ENCODE data around the gene KRT2.

KRT2 gene

GRCh38 chr12:52627395-52628110, 24.5 kb downstream of the KRT2 start:
- no peak overlapping the region for H3K27ac ChIP-seq (ENCODE audit: low read length)
- H3K4me1 ChIP-seq (ENCODE audit: control insufficient read depth in 1 of 2, insufficient read depth in 2 of 2, low read length in 2 of 2): no peaks in the 10 kb centered on the region
- H3K27me3 ChIP-seq (ENCODE audit: low read depth, low read length): no peaks in the 10 kb centered on the region
- no peaks in the 10 kb centered on the region for H3K36me3 ChIP-seq (ENCODE audit: control insufficient read depth in 1 of 2, insufficient read depth in 2 of 2, low read length in 2 of 2)
- no peaks in the 10 kb centered on the region for H3K9me3 ChIP-seq (ENCODE audit: control insufficient read depth in 1 of 2, low read length in 2 of 2)
- no peak overlapping the region for H3K4me3 ChIP-seq (ENCODE audit: low read depth in 1 of 2, low read length in 2 of 2)

GRCh38 chr12:52622349-52622748, 29.7 kb downstream of the KRT2 start:
- H3K27me3 ChIP-seq (ENCODE audit: low read depth, low read length): no peaks in the 10 kb centered on the region
- H3K9me3 ChIP-seq (ENCODE audit: control insufficient read depth in 1 of 2, low read length in 2 of 2): no peaks in the 10 kb centered on the region
- no peaks in the 10 kb centered on the region for H3K4me1 ChIP-seq (ENCODE audit: control insufficient read depth in 1 of 2, insufficient read depth in 2 of 2, low read length in 2 of 2)
- no peaks in the 10 kb centered on the region for H3K36me3 ChIP-seq (ENCODE audit: control insufficient read depth in 1 of 2, insufficient read depth in 2 of 2, low read length in 2 of 2)
- no peak overlapping the region for H3K27ac ChIP-seq (ENCODE audit: low read length)
- no peak overlapping the region for H3K4me3 ChIP-seq (ENCODE audit: low read depth in 1 of 2, low read length in 2 of 2)

DNA sequence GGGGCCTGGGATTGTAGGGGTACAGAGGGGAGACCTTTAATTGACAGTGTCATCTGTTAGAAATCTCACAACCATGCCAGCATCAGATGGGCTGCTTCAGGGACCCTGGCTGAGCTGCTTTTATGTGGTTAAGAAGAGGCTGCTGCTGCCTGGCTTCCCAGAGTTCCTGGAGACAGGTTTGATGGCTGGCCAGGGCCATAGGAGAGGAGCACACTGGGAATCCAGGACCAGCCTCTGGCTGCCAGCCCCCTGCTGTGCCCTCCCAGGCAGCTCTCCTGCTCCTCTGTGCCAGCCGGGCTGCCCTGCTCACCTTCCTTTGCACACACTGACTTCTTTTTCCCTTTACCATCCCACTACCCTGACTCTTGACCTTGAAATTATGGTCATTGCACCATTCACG, 33.1 kb downstream of the KRT2 start:
- no peaks in the 10 kb centered on the region for H3K27me3 ChIP-seq (ENCODE audit: low read depth, low read length)
- no peaks in the 10 kb centered on the region for H3K9me3 ChIP-seq (ENCODE audit: control insufficient read depth in 1 of 2, low read length in 2 of 2)
- H3K27ac ChIP-seq (ENCODE audit: low read length): no peak overlapping the region
- no peak overlapping the region for H3K4me3 ChIP-seq (ENCODE audit: low read depth in 1 of 2, low read length in 2 of 2)
- no peaks in the 10 kb centered on the region for H3K36me3 ChIP-seq (ENCODE audit: control insufficient read depth in 1 of 2, insufficient read depth in 2 of 2, low read length in 2 of 2)
- H3K4me1 ChIP-seq (ENCODE audit: control insufficient read depth in 1 of 2, insufficient read depth in 2 of 2, low read length in 2 of 2): no peaks in the 10 kb centered on the region

- Histone ChIP-seq H3K36me3 (ENCODE audit: control insufficient read depth in 1 of 2, insufficient read depth in 2 of 2, low read length in 2 of 2) (no peaks in the 10 kb centered on the region), H3K4me3 (ENCODE audit: low read depth in 1 of 2, low read length in 2 of 2) (no peak within 1 kb of the TSS), H3K4me1 (ENCODE audit: control insufficient read depth in 1 of 2, insufficient read depth in 2 of 2, low read length in 2 of 2) (no peaks in the 10 kb centered on the region), H3K27ac (ENCODE audit: low read length) (no peak within 1 kb of the TSS), H3K27me3 (ENCODE audit: low read depth, low read length) (no peaks in the 10 kb centered on the region), H3K9me3 (ENCODE audit: control insufficient read depth in 1 of 2, low read length in 2 of 2) (no peaks in the 10 kb centered on the region)
These were observed 33.8 kb downstream of the KRT2 start, which contains the start of gene KRT73 for GRCh38 chr12:52618216-52618615. KRT73 (minus strand) TSS chr12:52618559; CDS start chr12:52618524, 35 bp downstream.

DNA sequence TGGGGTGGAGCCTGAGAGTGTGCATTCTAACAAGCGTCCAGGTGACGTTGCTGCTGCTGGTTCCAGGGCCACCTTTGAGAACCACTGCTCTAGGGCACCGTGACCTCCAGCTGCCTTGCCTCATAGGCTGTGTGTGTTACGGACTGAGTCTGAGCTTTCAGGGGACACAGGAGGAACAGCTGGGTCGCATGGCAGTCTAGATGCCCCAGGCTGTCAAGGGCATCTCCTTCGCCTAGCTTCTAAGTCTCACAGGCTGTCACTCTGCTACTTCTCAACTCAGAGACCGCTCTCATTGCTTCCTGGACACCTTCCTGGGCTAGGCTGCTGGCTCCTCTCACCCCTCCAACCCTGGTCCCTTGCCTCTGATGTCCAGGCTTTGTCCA, 34.6 kb downstream of the KRT2 start:
- no peak overlapping the region for H3K4me3 ChIP-seq (ENCODE audit: low read depth in 1 of 2, low read length in 2 of 2)
- no peaks in the 10 kb centered on the region for H3K27me3 ChIP-seq (ENCODE audit: low read depth, low read length)
- no peak overlapping the region for H3K27ac ChIP-seq (ENCODE audit: low read length)
- no peaks in the 10 kb centered on the region for H3K9me3 ChIP-seq (ENCODE audit: control insufficient read depth in 1 of 2, low read length in 2 of 2)
- no peaks in the 10 kb centered on the region for H3K36me3 ChIP-seq (ENCODE audit: control insufficient read depth in 1 of 2, insufficient read depth in 2 of 2, low read length in 2 of 2)
- H3K4me1 ChIP-seq (ENCODE audit: control insufficient read depth in 1 of 2, insufficient read depth in 2 of 2, low read length in 2 of 2): no peaks in the 10 kb centered on the region

DNA sequence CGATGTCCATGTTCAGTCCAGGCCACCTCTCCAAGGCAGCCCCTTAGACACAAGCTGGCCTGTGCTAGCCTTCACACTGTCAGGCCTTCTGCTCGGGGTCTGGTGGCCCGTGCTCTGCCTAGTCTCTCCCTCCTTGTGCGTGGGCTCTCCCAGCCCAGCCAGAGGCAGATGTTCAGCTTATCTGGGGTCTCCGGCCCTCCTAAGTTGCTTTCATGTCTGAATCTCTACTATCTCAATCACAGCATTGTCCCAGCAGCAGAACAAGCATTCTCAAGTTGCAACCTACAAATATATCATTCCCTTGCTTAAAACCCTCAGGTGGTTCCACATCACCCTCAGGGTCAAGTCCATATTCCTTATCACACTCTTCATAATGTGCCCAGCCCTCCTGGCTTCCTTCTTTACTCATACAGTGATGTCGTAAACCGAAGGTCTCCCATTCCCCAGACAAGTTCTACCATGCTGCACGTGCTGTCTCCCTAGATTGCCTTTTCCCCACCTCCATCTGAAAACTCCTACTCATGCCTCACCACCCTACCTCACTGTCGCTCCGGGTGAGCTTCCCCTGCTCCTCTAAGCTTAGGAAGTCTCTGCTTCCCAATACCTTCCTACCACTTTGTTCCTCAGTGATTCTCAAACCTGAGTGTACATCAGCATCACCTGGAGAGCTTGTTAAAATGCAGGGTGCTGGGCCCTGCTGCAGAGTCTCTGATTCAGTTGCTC, 35.2 kb downstream of the KRT2 start:
- Histone ChIP-seq H3K27ac (ENCODE audit: low read length) (no peak overlapping the region), H3K9me3 (ENCODE audit: control insufficient read depth in 1 of 2, low read length in 2 of 2) (no peaks in the 10 kb centered on the region)

GRCh38 chr12:52615912-52616311, 36.1 kb downstream of the KRT2 start:
- no peak overlapping the region for H3K4me3 ChIP-seq (ENCODE audit: low read depth in 1 of 2, low read length in 2 of 2)
- H3K27me3 ChIP-seq (ENCODE audit: low read depth, low read length): no peaks in the 10 kb centered on the region
- no peaks in the 10 kb centered on the region for H3K4me1 ChIP-seq (ENCODE audit: control insufficient read depth in 1 of 2, insufficient read depth in 2 of 2, low read length in 2 of 2)
- H3K27ac ChIP-seq (ENCODE audit: low read length): no peak overlapping the region
- no peaks in the 10 kb centered on the region for H3K36me3 ChIP-seq (ENCODE audit: control insufficient read depth in 1 of 2, insufficient read depth in 2 of 2, low read length in 2 of 2)
- H3K9me3 ChIP-seq (ENCODE audit: control insufficient read depth in 1 of 2, low read length in 2 of 2): no peaks in the 10 kb centered on the region

More for the DNA sequence above, 35.2 kb downstream of the KRT2 start:
- no peaks in the 10 kb centered on the region for H3K27me3 ChIP-seq (ENCODE audit: low read depth, low read length)
- H3K4me3 ChIP-seq (ENCODE audit: low read depth in 1 of 2, low read length in 2 of 2): no peak overlapping the region
- H3K36me3 ChIP-seq (ENCODE audit: control insufficient read depth in 1 of 2, insufficient read depth in 2 of 2, low read length in 2 of 2): no peaks in the 10 kb centered on the region
- H3K4me1 ChIP-seq (ENCODE audit: control insufficient read depth in 1 of 2, insufficient read depth in 2 of 2, low read length in 2 of 2): no peaks in the 10 kb centered on the region

GRCh38 chr12:52615208-52615868, 36.7 kb downstream of the KRT2 start:
- no peaks in the 10 kb centered on the region for H3K36me3 ChIP-seq (ENCODE audit: control insufficient read depth in 1 of 2, insufficient read depth in 2 of 2, low read length in 2 of 2)
- H3K4me1 ChIP-seq (ENCODE audit: control insufficient read depth in 1 of 2, insufficient read depth in 2 of 2, low read length in 2 of 2): no peaks in the 10 kb centered on the region
- no peaks in the 10 kb centered on the region for H3K9me3 ChIP-seq (ENCODE audit: control insufficient read depth in 1 of 2, low read length in 2 of 2)
- H3K27ac ChIP-seq (ENCODE audit: low read length): no peak overlapping the region
- no peak overlapping the region for H3K4me3 ChIP-seq (ENCODE audit: low read depth in 1 of 2, low read length in 2 of 2)
- no peaks in the 10 kb centered on the region for H3K27me3 ChIP-seq (ENCODE audit: low read depth, low read length)

DNA sequence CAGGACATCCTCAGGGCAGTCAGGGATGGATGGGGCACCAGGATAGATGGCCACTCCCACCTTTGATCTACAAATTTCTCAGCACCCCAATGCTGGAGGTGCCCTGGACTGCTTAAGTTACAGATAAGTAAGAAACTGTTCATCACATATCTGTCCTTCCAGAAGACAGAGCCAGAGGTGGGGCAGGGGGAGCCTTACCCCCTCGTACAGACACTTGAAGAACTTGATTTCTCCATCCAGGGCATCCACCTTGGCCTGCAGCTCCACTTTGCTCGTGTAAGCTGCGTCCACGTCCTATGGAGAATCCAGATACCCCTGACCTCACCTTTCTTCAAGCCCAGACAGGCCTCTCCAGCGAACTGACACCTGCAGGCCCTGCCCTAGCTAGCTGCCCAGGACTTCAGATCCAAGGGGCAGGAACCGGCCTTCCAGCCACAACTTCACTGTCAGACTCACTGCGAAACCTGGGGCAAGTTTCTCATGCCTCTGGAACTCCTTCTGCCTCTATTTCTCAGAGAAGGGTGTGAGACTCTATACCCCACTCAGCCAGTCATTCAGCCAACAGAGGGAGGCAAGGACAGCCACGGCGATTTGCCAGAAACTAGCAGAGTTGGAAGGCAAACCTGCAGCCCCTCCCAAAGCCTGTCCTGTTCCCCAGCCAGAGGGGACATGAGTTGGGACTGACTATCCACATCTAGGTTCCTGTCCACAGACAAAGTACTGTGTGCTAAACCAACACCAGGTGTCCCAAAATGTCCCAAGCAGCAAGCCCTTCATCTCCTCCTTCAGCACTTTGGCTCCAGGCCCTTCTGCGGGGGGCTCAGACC, 37.4 kb downstream of the KRT2 start:
- H3K4me3 ChIP-seq (ENCODE audit: low read depth in 1 of 2, low read length in 2 of 2): no peak overlapping the region
- H3K4me1 ChIP-seq (ENCODE audit: control insufficient read depth in 1 of 2, insufficient read depth in 2 of 2, low read length in 2 of 2): no peaks in the 10 kb centered on the region
- no peaks in the 10 kb centered on the region for H3K9me3 ChIP-seq (ENCODE audit: control insufficient read depth in 1 of 2, low read length in 2 of 2)
- no peaks in the 10 kb centered on the region for H3K36me3 ChIP-seq (ENCODE audit: control insufficient read depth in 1 of 2, insufficient read depth in 2 of 2, low read length in 2 of 2)
- H3K27me3 ChIP-seq (ENCODE audit: low read depth, low read length): no peaks in the 10 kb centered on the region
- no peak overlapping the region for H3K27ac ChIP-seq (ENCODE audit: low read length)

DNA sequence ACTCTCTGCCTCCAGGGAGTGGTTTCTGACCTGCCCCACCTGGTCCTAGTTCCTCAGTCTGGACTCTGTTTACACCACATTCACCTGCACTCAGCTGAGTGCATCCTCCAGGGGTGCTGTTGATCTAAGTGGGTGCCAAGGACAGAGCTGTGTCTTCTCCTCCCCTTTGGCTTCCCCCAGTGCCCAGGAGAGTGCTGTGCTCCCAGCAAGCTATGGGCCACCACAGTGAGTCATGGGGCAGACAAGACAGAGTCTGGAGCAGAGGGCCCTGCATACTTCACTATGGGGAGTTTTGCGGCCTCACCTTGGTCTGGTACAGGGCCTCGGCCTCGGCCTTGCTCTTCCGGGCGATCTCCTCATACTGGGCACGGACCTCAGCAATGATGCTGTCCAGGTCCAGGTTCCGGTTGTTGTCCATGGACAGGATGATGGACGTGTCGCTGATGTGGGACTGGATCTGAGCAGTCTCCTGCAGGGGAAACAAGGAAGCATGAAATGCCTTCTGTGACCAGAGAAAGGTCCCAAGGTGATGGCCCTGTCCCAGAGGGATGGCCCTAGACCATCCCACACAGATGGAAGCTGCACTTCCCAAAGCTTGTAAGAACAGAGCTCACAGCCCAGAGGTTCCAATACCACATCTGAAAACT, 38.5 kb downstream of the KRT2 start:
- Histone ChIP-seq H3K4me3 (ENCODE audit: low read depth in 1 of 2, low read length in 2 of 2) (no peak overlapping the region), H3K4me1 (ENCODE audit: control insufficient read depth in 1 of 2, insufficient read depth in 2 of 2, low read length in 2 of 2) (no peaks in the 10 kb centered on the region), H3K9me3 (ENCODE audit: control insufficient read depth in 1 of 2, low read length in 2 of 2) (no peaks in the 10 kb centered on the region), H3K36me3 (ENCODE audit: control insufficient read depth in 1 of 2, insufficient read depth in 2 of 2, low read length in 2 of 2) (no peaks in the 10 kb centered on the region), H3K27me3 (ENCODE audit: low read depth, low read length) (no peaks in the 10 kb centered on the region), H3K27ac (ENCODE audit: low read length) (no peak overlapping the region)

All from muscle layer of duodenum (tissue), 2 donors.